H1 (cell line): ENCODE results near the gene TSHZ2. TPM values are rescaled to one million over a fixed set of nuclear protein-coding genes. Genes with fewer than 3 reads are reported as not detected.

Experiments
- CTCF ChIA-PET: fragments of 300-600 bp; sonication (Branson Sonifier 250); formaldehyde crosslinking; loops from one replicate; lab custom pipeline; 2021; ENCODE audit not compliant: partially characterized antibody; lab: Charles Lee
- POLR2A ChIA-PET: fragments of 300-600 bp; sonication (Branson Sonifier 250); formaldehyde crosslinking; loops from one replicate; lab custom pipeline; 2021; ENCODE audit warnings: inconsistent platforms; ENCODE audit not compliant: partially characterized antibody; lab: Charles Lee
- DNase-seq, 2 experiments: peaks; one replicate each; pipeline versions ENCODE4 v3.0.0 to v3.0.0-alpha.2; 2010 to 2022; ENCODE audit warnings: low spot score in 2 of 2, low read depth in 1 of 2, mixed read lengths in 1 of 2
- FAIRE-seq: peaks from 2 replicates; lab custom pipeline; 2011; peaks lifted over from hg19 to GRCh38; lab: Jason Lieb, UNC
- H2AFZ ChIP-seq: 2 replicates; pipeline ENCODE4 v1.8.1; 2012; ENCODE audit warnings: low read length, inconsistent platforms
- H2AK5ac ChIP-seq: 2 replicates; pipeline ENCODE4 v1.6.1; 2013; ENCODE audit warnings: low read depth, low read length
- H2BK120ac ChIP-seq: replicated peaks from 2 replicates; pipeline ENCODE3; 2013; ENCODE audit warnings: low read depth, low read length, inconsistent platforms
- H2BK12ac ChIP-seq: 2 replicates; pipeline ENCODE4 v1.6.1; 2013; ENCODE audit warnings: low read depth, low read length
- H2BK15ac ChIP-seq: 2 replicates; pipeline ENCODE4 v1.6.1; 2013; ENCODE audit warnings: low read length
- H2BK20ac ChIP-seq: 2 replicates; pipeline ENCODE4 v1.6.1; 2013; ENCODE audit warnings: low read length
- H2BK5ac ChIP-seq: 2 replicates; pipeline ENCODE4 v1.6.1; 2013; ENCODE audit warnings: low read depth, low read length
- H3K14ac ChIP-seq: 2 replicates; pipeline ENCODE4 v1.6.1; 2013; ENCODE audit warnings: inconsistent platforms; ENCODE audit not compliant: insufficient read length
- H3K18ac ChIP-seq: 2 replicates; pipeline ENCODE4 v1.6.1; 2013; ENCODE audit warnings: low read length; ENCODE audit errors: extremely low read depth
- H3K23ac ChIP-seq: 2 replicates; pipeline ENCODE4 v1.6.1; 2013; ENCODE audit warnings: inconsistent platforms; ENCODE audit not compliant: insufficient read length
- H3K23me2 ChIP-seq: 2 replicates; pipeline ENCODE4 v1.6.1; 2013; ENCODE audit warnings: low read depth, low read length
- H3K27ac ChIP-seq: 2 replicates; pipeline ENCODE4 v1.6.1; 2011; ENCODE audit warnings: low read depth, low read length, inconsistent platforms
- H3K27me3 ChIP-seq, 4 experiments: replicated peaks in 1 of 4; 1 replicate in 1 of 4; 2 replicates in 3 of 4; pipeline versions ENCODE4 v1.6.1 to v1.8.1; 2011 to 2013; ENCODE audit warnings: low read length in 3 of 4, mild to moderate bottlenecking in 3 of 4, inconsistent platforms in 2 of 4, mixed read lengths in 2 of 4, moderate library complexity in 1 of 4; ENCODE audit not compliant: control insufficient read depth in 3 of 4, insufficient read depth in 3 of 4; ENCODE audit errors: extremely low read depth in 1 of 4
- H3K36me3 ChIP-seq, 4 experiments: 2 replicates each; pipeline versions ENCODE4 v1.6.1 to v1.8.1; 2011 to 2013; ENCODE audit warnings: mild to moderate bottlenecking in 4 of 4, low read length in 3 of 4, moderate library complexity in 2 of 4, control low read depth in 1 of 4, inconsistent platforms in 1 of 4; ENCODE audit not compliant: insufficient read depth in 4 of 4, control insufficient read depth in 2 of 4
- H3K4ac ChIP-seq: replicated peaks from 2 replicates; pipeline ENCODE3; 2013; ENCODE audit warnings: low read length, low read depth, mixed read lengths, inconsistent platforms; ENCODE audit not compliant: insufficient read length
- H3K4me1 ChIP-seq, 4 experiments: replicated peaks in 1 of 4; 1 replicate in 1 of 4; 2 replicates in 3 of 4; pipeline versions ENCODE4 v1.6.1 to v1.8.1; 2011 to 2013; ENCODE audit warnings: low read length in 3 of 4, inconsistent platforms in 2 of 4, mixed read lengths in 1 of 4; ENCODE audit not compliant: insufficient read depth in 4 of 4, control insufficient read depth in 3 of 4
- H3K4me2 ChIP-seq, 2 experiments: 2 replicates each; pipeline versions ENCODE4 v1.6.1 to v1.8.1; 2011 to 2013; ENCODE audit warnings: low read depth in 2 of 2, low read length in 2 of 2, control low read depth in 1 of 2, inconsistent platforms in 1 of 2, mild to moderate bottlenecking in 1 of 2; ENCODE audit not compliant: insufficient read depth in 1 of 2
- H3K4me3 ChIP-seq, 4 experiments: fragments of 200-600, 300-600 bp in 1 of 4; sonication (generic), shearing (Covaris generic), sonication (Bioruptor Twin) in 1 of 4; 2 replicates each; pipeline versions ENCODE4 v1.5.1 to v1.8.1; 2011 to 2016; ENCODE audit warnings: low read length in 4 of 4, low read depth in 3 of 4, control low read depth in 2 of 4, inconsistent platforms in 2 of 4, mild to moderate bottlenecking in 2 of 4, mixed read lengths in 1 of 4, moderate library complexity in 1 of 4; ENCODE audit not compliant: insufficient read depth in 2 of 4; ENCODE audit errors: extremely low read depth in 1 of 4
- H3K56ac ChIP-seq: replicated peaks from 2 replicates; pipeline ENCODE3; 2013; ENCODE audit warnings: low read depth, mild to moderate bottlenecking, mixed read lengths, low read length, inconsistent platforms; ENCODE audit not compliant: insufficient read length
- H3K79me1 ChIP-seq: 2 replicates; pipeline ENCODE4 v1.6.1; 2013; ENCODE audit warnings: low read depth, low read length, control low read depth
- H3K79me2 ChIP-seq, 2 experiments: 2 replicates each; pipeline versions ENCODE4 v1.6.1 to v1.8.1; 2012 to 2013; ENCODE audit warnings: low read length in 2 of 2, mild to moderate bottlenecking in 2 of 2, inconsistent platforms in 1 of 2; ENCODE audit not compliant: insufficient read depth in 2 of 2, control insufficient read depth in 1 of 2
- H3K9ac ChIP-seq, 4 experiments: replicated peaks in 1 of 4; 1 replicate in 1 of 4; 2 replicates in 3 of 4; pipeline versions ENCODE4 v1.6.1 to v1.8.1; 2011 to 2013; ENCODE audit warnings: low read depth in 3 of 4, low read length in 3 of 4, control low read depth in 2 of 4, mild to moderate bottlenecking in 2 of 4, moderate library complexity in 2 of 4, inconsistent platforms in 1 of 4; ENCODE audit errors: extremely low read depth in 1 of 4
- H3K9me3 ChIP-seq, 2 experiments: 2 replicates each; pipeline versions ENCODE4 v1.6.1 to v1.8.1; 2012 to 2013; ENCODE audit warnings: mild to moderate bottlenecking in 2 of 2, moderate library complexity in 2 of 2, control low read depth in 1 of 2, inconsistent platforms in 1 of 2, low read depth in 1 of 2, low read length in 1 of 2, mixed read lengths in 1 of 2; ENCODE audit not compliant: insufficient read depth in 2 of 2
- H4K20me1 ChIP-seq, 2 experiments: replicated peaks in 1 of 2; 2 replicates each; pipeline versions ENCODE3 to v1.8.1; 2011 to 2013; ENCODE audit warnings: inconsistent platforms in 2 of 2, low read length in 2 of 2, mild to moderate bottlenecking in 1 of 2; ENCODE audit not compliant: insufficient read depth in 2 of 2, control insufficient read depth in 1 of 2
- H4K5ac ChIP-seq: 2 replicates; pipeline ENCODE4 v1.6.1; 2013; ENCODE audit warnings: low read length, low read depth, mixed read lengths, inconsistent platforms; ENCODE audit not compliant: insufficient read length
- H4K8ac ChIP-seq: 2 replicates; pipeline ENCODE4 v1.8.0; 2013; ENCODE audit warnings: mild to moderate bottlenecking, moderate library complexity, low read length, inconsistent platforms; ENCODE audit not compliant: insufficient read depth; ENCODE audit errors: extremely low read depth
- H4K91ac ChIP-seq: replicated peaks from 2 replicates; pipeline ENCODE3; 2013; ENCODE audit warnings: low read length, mixed read lengths, inconsistent platforms; ENCODE audit not compliant: insufficient read length
- CEBPB ChIP-seq: IDR thresholded peaks from 2 replicates; pipeline ENCODE4 v1.6.1; 2012; ENCODE audit warnings: low read depth, low read length
- CHD1 ChIP-seq: IDR thresholded peaks from 2 replicates; pipeline ENCODE4 v1.6.1; 2012; ENCODE audit warnings: low read depth, low read length, improper control_type of control experiment
- EP300 ChIP-seq, 2 experiments: IDR thresholded peaks; 1 replicate in 1 of 2; 2 replicates in 1 of 2; pipeline ENCODE4 v1.6.1; 2011 to 2012; ENCODE audit warnings: low read depth in 2 of 2, low read length in 2 of 2, mild to moderate bottlenecking in 2 of 2, borderline replicate concordance in 1 of 2, inconsistent platforms in 1 of 2, moderate library complexity in 1 of 2
- GTF2F1 ChIP-seq: IDR thresholded peaks from 2 replicates; pipeline ENCODE4 v1.6.1; 2012; ENCODE audit warnings: low read depth, low read length, improper control_type of control experiment, borderline replicate concordance
- KDM4A ChIP-seq: IDR thresholded peaks from one replicate; pipeline ENCODE4 v1.7.1; 2012; ENCODE audit warnings: low read depth, mild to moderate bottlenecking, moderate library complexity, low read length, inconsistent platforms; ENCODE audit not compliant: severe bottlenecking
- KDM5A ChIP-seq: fragments of 200-600 bp; IDR thresholded peaks from 2 replicates; pipeline ENCODE4 v1.7.1; 2012; ENCODE audit warnings: mild to moderate bottlenecking, low read length, inconsistent platforms, mixed read lengths
- NRF1 ChIP-seq: IDR thresholded peaks from 2 replicates; pipeline ENCODE4 v1.6.1; 2011; ENCODE audit warnings: mild to moderate bottlenecking, low read depth, low read length, improper control_type of control experiment
- PHF8 ChIP-seq: fragments of 200-600 bp; sonication (generic); conservative IDR thresholded peaks from 2 replicates; pipeline ENCODE4 v1.7.1; 2012; ENCODE audit warnings: low read depth, mild to moderate bottlenecking, inconsistent platforms, low read length, moderate library complexity
- RBBP5 ChIP-seq: IDR thresholded peaks from 2 replicates; pipeline ENCODE4 v1.7.1; 2012; ENCODE audit warnings: low read depth, mild to moderate bottlenecking, inconsistent platforms, low read length, moderate library complexity, borderline replicate concordance
- RFX5 ChIP-seq: IDR thresholded peaks from 2 replicates; pipeline ENCODE4 v1.6.1; 2011; ENCODE audit warnings: low read depth, low read length, improper control_type of control experiment, borderline replicate concordance
- SIX5 ChIP-seq: IDR thresholded peaks from 2 replicates; pipeline ENCODE4 v1.6.1; 2011; ENCODE audit warnings: mild to moderate bottlenecking, low read depth, low read length
- SP1 ChIP-seq: IDR thresholded peaks from 2 replicates; pipeline ENCODE4 v1.6.1; 2011; ENCODE audit warnings: low read depth, low read length
- WGBS, 2 experiments: shearing (Covaris generic) in 1 of 2; methylation state at CpG; one replicate each; pipeline versions ENCODE4 v1.1.6 to v1.1.7; 2013 to 2015; ENCODE audit warnings: low lambda C conversion rate in 2 of 2, mixed read lengths in 2 of 2, inconsistent platforms in 1 of 2, low coverage in 1 of 2, missing lambda C conversion rate in 1 of 2; ENCODE audit not compliant: insufficient replicate concordance in 2 of 2, insufficient coverage in 1 of 2, insufficient read length in 1 of 2; ENCODE audit errors: extremely low coverage in 1 of 2, missing lambda C conversion rate in 1 of 2; 5-methylcytosine and 5-hydroxymethylcytosine counted together
- polyA plus RNA-seq, 7 experiments: library from polyadenylated mRNA; depleted of rRNA in 3 of 7; stranded (reverse) in 5 of 7; unstranded in 2 of 7; fragments of >200 nt in 5 of 7; fragments of 200-250 nt in 2 of 7; gene quantifications; 1 replicate in 5 of 7; 2 replicates in 1 of 7; 4 replicates in 1 of 7; pipeline versions ENCODE4 v1.2.1 to v1.2.3, GENCODE V29; 2011 to 2013; ENCODE audit warnings: missing spikeins in 2 of 7, mixed read lengths in 2 of 7
- total RNA-seq: library from RNA; stranded (reverse); fragmentation: NEBNext Ultra II Directional; extraction: Animal tissue kit (Norgen Biotek cat#: 25700); gene quantifications from 2 replicates; pipeline ENCODE4 v1.2.1, GENCODE V29; 2021

Gene TSHZ2
- total and polyA plus RNA-seq, 2 of the 8 experiments (the other 6 are each of a cell fraction or from before 2014, with no cell fraction given): 0.14 to 0.30 TPM

GRCh38 chr20:53174454-53174853 is 202.3 kb downstream of the TSHZ2 start:
- Histone ChIP-seq H3K9ac (no peak overlapping the region), H2BK12ac (no peak overlapping the region), H3K14ac (no peak overlapping the region), H3K79me1 (no peaks in the 10 kb centered on the region), H3K27ac (no peak overlapping the region), H3K56ac (no peak overlapping the region), H3K18ac (no peak overlapping the region), H2AK5ac (no peak overlapping the region), H4K8ac (no peak overlapping the region), H3K36me3 (no peaks in the 10 kb centered on the region), H2BK20ac (no peak overlapping the region), H3K4me2 (no peak overlapping the region), H4K91ac (no peak overlapping the region), H2AFZ (0 out of 2 replicates have a peak overlapping the region, but pooled peaks have one; percentile 40), H2BK15ac (no peak overlapping the region)
- WGBS, 2 experiments: 77% methylated on average over 3 of the region's 3 CpGs; no CpG with 5 or more reads in 1 of the 2 experiments
- DNase-seq: no peak
- TF ChIP-seq NRF1: no peak
- TF ChIP-seq KDM4A: no peak
- TF ChIP-seq CHD1: no peak
- no peak for TF ChIP-seq KDM5A
- TF ChIP-seq SIX5: no peak
- no peak for TF ChIP-seq PHF8
- TF ChIP-seq RFX5: no peak
- no peak for TF ChIP-seq RBBP5
- TF ChIP-seq CEBPB: no peak
- no peak for TF ChIP-seq GTF2F1
- no peak for TF ChIP-seq SP1
- no peak for TF ChIP-seq EP300 (IDR thresholded peaks at IDR 0.05; ENCODE audit: borderline replicate concordance in 1 of 2, low read depth in 2 of 2, low read length in 2 of 2)
- TF ChIP-seq, all 59 proteins: peak for 0
- H3K79me2 ChIP-seq: no peaks in the 10 kb centered on the region
- no peaks in the 10 kb centered on the region for H3K9me3 ChIP-seq
- H4K5ac ChIP-seq: no peak overlapping the region
- no peaks in the 10 kb centered on the region for H3K27me3 ChIP-seq
- no peaks in the 10 kb centered on the region for H3K23me2 ChIP-seq
- H3K23ac ChIP-seq: no peak overlapping the region
- ChIA-PET CTCF (interaction anchor here (2.7 kb wide), 1 partner anchor 12 kb away, joined by 8 read pairs; no protein-coding TSS in a partner anchor), POLR2A (no interaction called here)
- no peaks in the 10 kb centered on the region for H4K20me1 ChIP-seq
- H3K4me1 ChIP-seq: peaks cover 0 to 7% (median 0%) of the 10 kb centered on the region in 4 experiments; a peak in 1 of 7 replicates
- FAIRE-seq: no peak
- no peak overlapping the region for H2BK5ac ChIP-seq
- H3K4ac ChIP-seq: no peak overlapping the region
- no peak overlapping the region for H3K4me3 ChIP-seq
- H2BK120ac ChIP-seq: no peak overlapping the region
